ENCODE measurements around the gene TLCD1. TPM values are rescaled to one million over a fixed set of nuclear protein-coding genes. Genes with fewer than 3 reads are reported as not detected.

TLCD1 gene
- polyA plus RNA-seq, 1 experiment, result 9.8 TPM

- H3K27me3 ChIP-seq (ENCODE audit: control insufficient read depth, insufficient read depth, low read length), result no peaks in the 10 kb centered on the region
- peaks cover 4% of the 10 kb centered on the region for H3K36me3 ChIP-seq (ENCODE audit: control insufficient read depth, insufficient read depth, low read length)
- TF ChIP-seq CTCF (IDR thresholded peaks at IDR 0.05; ENCODE audit: insufficient read depth, low read depth, low read length), result no peak
- no peak for DNase-seq (ENCODE audit: low read depth)
- no peak overlapping the region for H3K4me3 ChIP-seq (ENCODE audit: low read depth, low read length)
- CTCF ChIA-PET, result no interaction called here
- POLR2A ChIA-PET, result no interaction called here
Measured at GRCh38 chr17:28707339-28707720, 18.7 kb downstream of the TLCD1 start.

GRCh38 chr17:28706471-28707338 lies 19.3 kb downstream of the TLCD1 start:
- peaks cover 7% of the 10 kb centered on the region for H3K36me3 ChIP-seq (ENCODE audit: control insufficient read depth, insufficient read depth, low read length)

GRCh38 chr17:28705728-28706334 lies 20.2 kb downstream of the TLCD1 start:
- ChIA-PET CTCF (interaction anchor here (0.7 to 2.3 kb wide), 3 partner anchors 10 to 45 kb away, joined by 3 to 8 read pairs (median 3); partner anchors contain the start of gene TLCD1), POLR2A (no interaction called here)
- Histone ChIP-seq H3K36me3 (ENCODE audit: control insufficient read depth, insufficient read depth, low read length) (peaks cover 16% of the 10 kb centered on the region), H3K4me3 (ENCODE audit: low read depth, low read length) (no peak overlapping the region), H3K27me3 (ENCODE audit: control insufficient read depth, insufficient read depth, low read length) (no peaks in the 10 kb centered on the region)
- TF ChIP-seq CTCF (IDR thresholded peaks at IDR 0.05; ENCODE audit: insufficient read depth, low read depth, low read length), result no peak
- DNase-seq (ENCODE audit: low read depth), result no peak

More at GRCh38 chr17:28706471-28707338, 19.3 kb downstream of the TLCD1 start:
- POLR2A ChIA-PET, result no interaction called here
- CTCF ChIA-PET, result interaction anchor here (0.6 to 2.3 kb wide), 3 partner anchors 9 to 202 kb away, joined by 3 to 8 read pairs (median 3); partner anchors contain the start of gene TLCD1
- H3K27me3 ChIP-seq (ENCODE audit: control insufficient read depth, insufficient read depth, low read length), result no peaks in the 10 kb centered on the region
- no peak overlapping the region for H3K4me3 ChIP-seq (ENCODE audit: low read depth, low read length)
- DNase-seq (ENCODE audit: low read depth), result no peak
- no peak for TF ChIP-seq CTCF (IDR thresholded peaks at IDR 0.05; ENCODE audit: insufficient read depth, low read depth, low read length)

GRCh38 chr17:28705074-28705659 lies 20.9 kb downstream of the TLCD1 start:
- DNase-seq (ENCODE audit: low read depth), result no peak
- ChIA-PET CTCF (interaction anchor here (1.1 to 2.3 kb wide), 2 partner anchors 21 to 46 kb away, joined by 3 to 8 read pairs; partner anchors contain the start of gene TLCD1), POLR2A (no interaction called here)
- H3K27me3 ChIP-seq (ENCODE audit: control insufficient read depth, insufficient read depth, low read length), result no peaks in the 10 kb centered on the region
- no peak overlapping the region for H3K4me3 ChIP-seq (ENCODE audit: low read depth, low read length)
- no peak for TF ChIP-seq CTCF (IDR thresholded peaks at IDR 0.05; ENCODE audit: insufficient read depth, low read depth, low read length)
- H3K36me3 ChIP-seq (ENCODE audit: control insufficient read depth, insufficient read depth, low read length), result peaks cover 22% of the 10 kb centered on the region

Data from BJ (cell line).